Myocyte (in vitro differentiated cells): ENCODE measurements around the gene SEMA4A. TPM values are rescaled to one million over a fixed set of nuclear protein-coding genes. Genes with fewer than 3 reads are reported as not detected.

ENCODE experiments used
- total RNA-seq: library from RNA; depleted of rRNA; stranded (reverse); fragments of >200 nt; gene quantifications from 2 replicates; pipeline ENCODE4 v1.2.3, GENCODE V29; 2014

SEMA4A gene
- total RNA-seq, 1 donor from 2014 or later = 1.6 TPM

Other genes with a start within 250 kb of the SEMA4A start
- 66.8 and 72.0 TPM in 2 replicates for gene RIT1, start 242.2 kb upstream of the SEMA4A start, total RNA-seq
- 50.6 and 54.2 TPM in 2 replicates for gene KHDC4, start 219.2 kb upstream of the SEMA4A start, total RNA-seq
- not detected in 2 replicates for gene RXFP4, start 211.9 kb upstream of the SEMA4A start, total RNA-seq
- 361 and 478 TPM in 2 replicates for gene ARHGEF2, start 175.0 kb upstream of the SEMA4A start, total RNA-seq
- gene SSR2, start 132.6 kb upstream of the SEMA4A start, total RNA-seq = 124 and 222 TPM in 2 replicates
- gene UBQLN4, start 99.8 kb upstream of the SEMA4A start, total RNA-seq = 65.3 and 69.7 TPM in 2 replicates
- gene LAMTOR2, start 98.8 kb upstream of the SEMA4A start, total RNA-seq = 40.1 and 51.4 TPM in 2 replicates
- not detected in 2 replicates for gene RAB25, start 92.4 kb upstream of the SEMA4A start, total RNA-seq
- gene MEX3A, start 71.1 kb upstream of the SEMA4A start, total RNA-seq = 3.2 and 4.5 TPM in 2 replicates
- gene LMNA, start 38.9 kb upstream of the SEMA4A start, total RNA-seq = 1,328 and 1,573 TPM in 2 replicates
- 12.5 and 15.9 TPM in 2 replicates for gene SLC25A44, start 40.5 kb downstream of the SEMA4A start, total RNA-seq
- 81.1 and 85.0 TPM in 2 replicates for gene PMF1, start 59.4 kb downstream of the SEMA4A start, total RNA-seq
- 152 and 378 TPM in 2 replicates for gene BGLAP, start 88.6 kb downstream of the SEMA4A start, total RNA-seq
- 1.1 and 4.1 TPM in 2 replicates for gene PAQR6, start 94.5 kb downstream of the SEMA4A start, total RNA-seq
- 104 TPM in 2 replicates for gene SMG5, start 129.2 kb downstream of the SEMA4A start, total RNA-seq
- 2.3 and 2.4 TPM in 2 replicates for gene TMEM79, start 130.7 kb downstream of the SEMA4A start, total RNA-seq
- gene GLMP, start 142.1 kb downstream of the SEMA4A start, total RNA-seq = 32.8 and 41.1 TPM in 2 replicates
- not detected in 2 replicates for gene VHLL, start 145.7 kb downstream of the SEMA4A start, total RNA-seq
- gene CCT3, start 184.7 kb downstream of the SEMA4A start, total RNA-seq = 271 and 331 TPM in 2 replicates
- gene TSACC, start 184.9 kb downstream of the SEMA4A start, total RNA-seq = not detected in 2 replicates
- gene RHBG, start 215.6 kb downstream of the SEMA4A start, total RNA-seq = not detected in 2 replicates